ENCODE measurements around the gene ROBO1. TPM values are rescaled to one million over a fixed set of nuclear protein-coding genes. Genes with fewer than 3 reads are reported as not detected.

Gene ROBO1
- total RNA-seq, 1 donor from 2014 or later, result 71.7 TPM

- TF ChIP-seq, protein P1, sequence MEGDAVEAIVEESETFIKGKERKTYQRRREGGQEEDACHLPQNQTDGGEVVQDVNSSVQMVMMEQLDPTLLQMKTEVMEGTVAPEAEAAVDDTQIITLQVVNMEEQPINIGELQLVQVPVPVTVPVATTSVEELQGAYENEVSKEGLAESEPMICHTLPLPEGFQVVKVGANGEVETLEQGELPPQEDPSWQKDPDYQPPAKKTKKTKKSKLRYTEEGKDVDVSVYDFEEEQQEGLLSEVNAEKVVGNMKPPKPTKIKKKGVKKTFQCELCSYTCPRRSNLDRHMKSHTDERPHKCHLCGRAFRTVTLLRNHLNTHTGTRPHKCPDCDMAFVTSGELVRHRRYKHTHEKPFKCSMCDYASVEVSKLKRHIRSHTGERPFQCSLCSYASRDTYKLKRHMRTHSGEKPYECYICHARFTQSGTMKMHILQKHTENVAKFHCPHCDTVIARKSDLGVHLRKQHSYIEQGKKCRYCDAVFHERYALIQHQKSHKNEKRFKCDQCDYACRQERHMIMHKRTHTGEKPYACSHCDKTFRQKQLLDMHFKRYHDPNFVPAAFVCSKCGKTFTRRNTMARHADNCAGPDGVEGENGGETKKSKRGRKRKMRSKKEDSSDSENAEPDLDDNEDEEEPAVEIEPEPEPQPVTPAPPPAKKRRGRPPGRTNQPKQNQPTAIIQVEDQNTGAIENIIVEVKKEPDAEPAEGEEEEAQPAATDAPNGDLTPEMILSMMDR (IDR thresholded peaks at IDR 0.05; ENCODE audit: insufficient read depth, low read depth, low read length), result no peak
- TF ChIP-seq EZH2 (IDR thresholded peaks at IDR 0.05; ENCODE audit: insufficient read depth, low read length), result no peak
- H3K4me1 ChIP-seq (ENCODE audit: insufficient read depth, low read length), result no peaks in the 10 kb centered on the region
- no peaks in the 10 kb centered on the region for H3K27me3 Mint-ChIP-seq (ENCODE audit: low read depth, unreplicated experiment)
- DNase-seq (ENCODE audit: low read depth) (no peak), FAIRE-seq (no peak)
- no peaks in the 10 kb centered on the region for H4K20me1 ChIP-seq (ENCODE audit: insufficient read depth, low read length)
- H3K27ac Mint-ChIP-seq (ENCODE audit: unreplicated experiment), result no peak overlapping the region
- no peak overlapping the region for H3K4me2 ChIP-seq (ENCODE audit: low read length)
- H3K9me3 ChIP-seq (ENCODE audit: insufficient read depth, low read depth, low read length), result no peaks in the 10 kb centered on the region
- H3K36me3 ChIP-seq (ENCODE audit: insufficient read depth, low read length), result no peaks in the 10 kb centered on the region
- no peaks in the 10 kb centered on the region for H3K4me1 Mint-ChIP-seq (ENCODE audit: low read depth, unreplicated experiment)
- no peaks in the 10 kb centered on the region for H3K27me3 ChIP-seq (ENCODE audit: insufficient read depth, low read length)
- H3K4me3 Mint-ChIP-seq (ENCODE audit: unreplicated experiment), result no peak overlapping the region
- no peak overlapping the region for H3K4me3 ChIP-seq (ENCODE audit: insufficient read depth, low read depth, low read length)
- no peaks in the 10 kb centered on the region for H3K79me2 ChIP-seq (ENCODE audit: insufficient read depth, low read length)
- peaks cover 5% of the 10 kb centered on the region for H3K9me3 Mint-ChIP-seq (ENCODE audit: unreplicated experiment)
- H3K27ac ChIP-seq (ENCODE audit: low read depth, low read length), result no peak overlapping the region
- no peaks in the 10 kb centered on the region for H3K36me3 Mint-ChIP-seq (ENCODE audit: low read depth, unreplicated experiment)
- H3K9ac ChIP-seq (ENCODE audit: low read length), result no peak overlapping the region
- no peak overlapping the region for H2AFZ ChIP-seq (ENCODE audit: low read depth, low read length)
Observed at GRCh38 chr3:79810581-79810980, 42.8 kb upstream of the ROBO1 start.

DNA sequence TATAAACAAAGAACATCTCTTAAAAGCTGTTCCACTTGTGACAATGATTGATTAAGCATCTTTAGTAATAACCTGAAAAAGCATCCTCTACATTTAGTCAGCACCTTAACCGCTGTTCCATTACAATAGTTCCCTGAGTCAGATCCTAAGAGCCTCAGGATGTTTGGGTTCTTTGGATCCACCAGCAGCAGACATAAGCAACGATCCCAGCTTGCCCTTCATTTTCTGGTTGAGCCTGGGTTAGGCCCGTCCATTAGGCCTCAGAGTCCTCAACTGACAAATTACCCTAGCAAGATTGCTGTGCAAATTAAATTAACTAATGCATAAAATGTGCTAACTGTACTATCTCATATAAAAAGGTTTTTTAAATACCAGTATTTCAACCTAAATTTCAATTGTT, 42.3 kb upstream of the ROBO1 start:
- Mint-ChIP-seq H3K4me3 (ENCODE audit: unreplicated experiment) (no peak overlapping the region), H3K9me3 (ENCODE audit: unreplicated experiment) (peaks cover 1% of the 10 kb centered on the region), H3K4me1 (ENCODE audit: low read depth, unreplicated experiment) (no peaks in the 10 kb centered on the region), H3K27me3 (ENCODE audit: low read depth, unreplicated experiment) (no peaks in the 10 kb centered on the region), H3K36me3 (ENCODE audit: low read depth, unreplicated experiment) (no peaks in the 10 kb centered on the region), H3K27ac (ENCODE audit: unreplicated experiment) (no peak overlapping the region)
- Histone ChIP-seq H2AFZ (ENCODE audit: low read depth, low read length) (no peak overlapping the region), H3K9me3 (ENCODE audit: insufficient read depth, low read depth, low read length) (no peaks in the 10 kb centered on the region), H3K79me2 (ENCODE audit: insufficient read depth, low read length) (no peaks in the 10 kb centered on the region), H3K4me1 (ENCODE audit: insufficient read depth, low read length) (no peaks in the 10 kb centered on the region), H3K4me2 (ENCODE audit: low read length) (no peak overlapping the region), H3K27me3 (ENCODE audit: insufficient read depth, low read length) (no peaks in the 10 kb centered on the region), H4K20me1 (ENCODE audit: insufficient read depth, low read length) (no peaks in the 10 kb centered on the region), H3K27ac (ENCODE audit: low read depth, low read length) (no peak overlapping the region), H3K36me3 (ENCODE audit: insufficient read depth, low read length) (no peaks in the 10 kb centered on the region), H3K9ac (ENCODE audit: low read length) (no peak overlapping the region), H3K4me3 (ENCODE audit: insufficient read depth, low read depth, low read length) (no peak overlapping the region)
- DNase-seq (ENCODE audit: low read depth), result no peak
- TF ChIP-seq EZH2 (IDR thresholded peaks at IDR 0.05; ENCODE audit: insufficient read depth, low read length), result no peak
- no peak for FAIRE-seq

DNA sequence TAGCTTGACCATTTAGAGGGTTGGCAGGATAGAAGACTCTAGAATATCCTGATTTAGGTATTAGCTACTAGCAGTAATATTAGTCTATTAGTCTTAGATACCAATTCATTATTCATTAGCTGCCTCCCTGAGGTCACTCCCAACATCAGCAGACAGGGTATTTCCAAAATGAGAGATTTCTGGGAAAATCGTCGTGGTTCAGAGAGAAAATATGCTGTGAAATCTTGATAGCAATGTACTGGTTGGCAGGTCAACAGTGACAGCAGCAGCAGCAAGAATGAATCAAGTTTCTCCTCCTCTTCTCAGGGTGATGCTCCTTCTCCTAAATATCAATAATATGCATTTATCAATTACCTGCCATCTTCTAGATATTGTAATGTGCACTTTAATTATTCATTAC, 41.3 kb upstream of the ROBO1 start:
- H3K36me3 ChIP-seq (ENCODE audit: insufficient read depth, low read length), result no peaks in the 10 kb centered on the region
- no peaks in the 10 kb centered on the region for H4K20me1 ChIP-seq (ENCODE audit: insufficient read depth, low read length)
- H3K9ac ChIP-seq (ENCODE audit: low read length), result no peak overlapping the region
- H3K27ac ChIP-seq (ENCODE audit: low read depth, low read length), result no peak overlapping the region
- H3K27ac Mint-ChIP-seq (ENCODE audit: unreplicated experiment), result no peak overlapping the region
- H2AFZ ChIP-seq (ENCODE audit: low read depth, low read length), result no peak overlapping the region
- H3K27me3 Mint-ChIP-seq (ENCODE audit: low read depth, unreplicated experiment), result no peaks in the 10 kb centered on the region
- TF ChIP-seq EZH2 (IDR thresholded peaks at IDR 0.05; ENCODE audit: insufficient read depth, low read length), result no peak
- TF ChIP-seq, protein P1 (IDR thresholded peaks at IDR 0.05; ENCODE audit: insufficient read depth, low read depth, low read length), result no peak
- no peaks in the 10 kb centered on the region for H3K79me2 ChIP-seq (ENCODE audit: insufficient read depth, low read length)
- no peaks in the 10 kb centered on the region for H3K4me1 Mint-ChIP-seq (ENCODE audit: low read depth, unreplicated experiment)
- no peak overlapping the region for H3K4me3 ChIP-seq (ENCODE audit: insufficient read depth, low read depth, low read length)
- H3K27me3 ChIP-seq (ENCODE audit: insufficient read depth, low read length), result no peaks in the 10 kb centered on the region
- no peaks in the 10 kb centered on the region for H3K9me3 ChIP-seq (ENCODE audit: insufficient read depth, low read depth, low read length)
- DNase-seq (ENCODE audit: low read depth) (no peak), FAIRE-seq (no peak)
- no peaks in the 10 kb centered on the region for H3K4me1 ChIP-seq (ENCODE audit: insufficient read depth, low read length)
- no peaks in the 10 kb centered on the region for H3K9me3 Mint-ChIP-seq (ENCODE audit: unreplicated experiment)
- H3K4me2 ChIP-seq (ENCODE audit: low read length), result no peak overlapping the region
- no peak overlapping the region for H3K4me3 Mint-ChIP-seq (ENCODE audit: unreplicated experiment)
- no peaks in the 10 kb centered on the region for H3K36me3 Mint-ChIP-seq (ENCODE audit: low read depth, unreplicated experiment)
